ENCODE measurements around the gene PEBP1. TPM values are rescaled to one million over a fixed set of nuclear protein-coding genes. Genes with fewer than 3 reads are reported as not detected.
"Not testable (repeated sequence)": the region's sequence is repeated elsewhere in the genome, so short reads cannot be mapped to it uniquely, and the experiment has no call there.

The PEBP1 gene
- total RNA-seq, 1 experiment from 2014 or later = 199 TPM

DNA sequence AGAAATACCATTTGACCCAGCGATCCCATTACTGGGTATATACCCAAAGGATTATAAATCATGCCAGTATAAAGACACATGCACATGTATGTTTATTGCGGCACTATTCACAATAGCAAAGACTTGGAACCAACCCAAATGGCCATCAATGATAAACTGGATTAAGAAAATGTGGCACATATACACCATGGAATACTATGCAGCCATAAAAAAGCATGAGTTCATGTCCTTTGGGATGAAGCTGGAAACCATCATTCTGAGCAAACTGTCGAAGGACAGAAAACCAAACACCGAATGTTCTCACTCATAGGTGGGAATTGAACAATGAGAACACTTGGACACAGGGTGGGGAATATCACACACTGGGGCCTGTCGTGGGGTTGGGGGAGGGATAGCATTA, 6.5 kb upstream of the PEBP1 start:
- DNase-seq (ENCODE audit: low read depth) = not testable (repeated sequence)

GRCh38 chr12:118136559-118137003, 657 bp downstream of the PEBP1 start:
- DNase-seq (ENCODE audit: low read depth) = peak; percentile 46

DNA sequence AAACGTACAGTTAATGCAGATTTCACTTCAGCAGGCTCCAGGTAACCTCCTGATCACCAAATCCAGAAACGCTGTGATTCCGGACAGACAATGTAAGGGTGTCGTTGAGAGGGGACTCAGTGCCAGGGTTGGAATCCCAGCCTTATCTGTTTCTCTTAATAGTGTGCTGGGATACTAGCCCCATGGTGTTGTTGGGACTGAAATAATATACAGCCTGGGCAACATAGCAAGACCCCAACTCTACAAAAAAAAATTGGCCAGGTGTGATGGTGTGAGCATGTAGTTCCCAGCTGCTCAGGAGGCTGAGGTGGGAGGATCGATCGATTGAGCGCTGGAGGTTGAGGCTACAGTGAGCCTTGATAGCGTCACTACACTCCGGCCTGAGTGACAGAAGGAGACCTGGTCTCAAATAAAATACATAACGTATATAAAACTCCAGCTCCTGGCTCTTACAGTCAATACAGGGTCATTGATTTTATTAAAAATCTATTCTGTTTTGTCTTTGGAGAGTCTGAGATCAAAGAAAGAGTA, 1.3 kb downstream of the PEBP1 start:
- no peak for DNase-seq (ENCODE audit: low read depth)

- no peak for DNase-seq (ENCODE audit: low read depth)
These were observed 4.9 kb downstream of the PEBP1 start for GRCh38 chr12:118140825-118141224.

DNA sequence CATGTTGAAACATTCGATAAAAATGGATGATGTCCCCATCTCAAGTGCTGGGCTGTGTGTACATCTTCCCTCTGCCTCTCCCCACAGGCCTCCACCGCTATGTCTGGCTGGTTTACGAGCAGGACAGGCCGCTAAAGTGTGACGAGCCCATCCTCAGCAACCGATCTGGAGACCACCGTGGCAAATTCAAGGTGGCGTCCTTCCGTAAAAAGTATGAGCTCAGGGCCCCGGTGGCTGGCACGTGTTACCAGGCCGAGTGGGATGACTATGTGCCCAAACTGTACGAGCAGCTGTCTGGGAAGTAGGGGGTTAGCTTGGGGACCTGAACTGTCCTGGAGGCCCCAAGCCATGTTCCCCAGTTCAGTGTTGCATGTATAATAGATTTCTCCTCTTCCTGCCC, 8.6 kb downstream of the PEBP1 start:
- no peak for DNase-seq (ENCODE audit: low read depth)

GRCh38 chr12:118145113-118145797, 9.3 kb downstream of the PEBP1 start:
- no peak for DNase-seq (ENCODE audit: low read depth)

DNA sequence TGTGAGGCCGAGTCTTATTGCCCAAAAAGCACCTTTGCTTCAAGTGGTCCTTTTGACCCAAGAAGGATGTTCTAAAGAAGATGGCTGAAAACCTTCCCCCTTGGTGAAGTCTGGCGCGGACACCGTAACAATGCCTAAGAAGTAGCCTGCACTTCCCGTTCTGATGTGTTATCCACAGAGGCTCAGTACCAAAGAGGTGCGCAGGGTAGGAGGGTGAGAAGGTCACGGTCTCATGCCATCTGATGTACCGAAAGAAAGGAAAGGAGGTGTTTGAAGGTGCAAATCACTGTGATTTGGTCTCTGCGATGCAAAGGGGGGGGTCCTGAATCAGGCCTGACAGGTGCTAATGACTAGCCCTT, 9.9 kb downstream of the PEBP1 start:
- no peak for DNase-seq (ENCODE audit: low read depth)

GRCh38 chr12:118148287-118148686, 12.4 kb downstream of the PEBP1 start:
- no peak for DNase-seq (ENCODE audit: low read depth)

DNA sequence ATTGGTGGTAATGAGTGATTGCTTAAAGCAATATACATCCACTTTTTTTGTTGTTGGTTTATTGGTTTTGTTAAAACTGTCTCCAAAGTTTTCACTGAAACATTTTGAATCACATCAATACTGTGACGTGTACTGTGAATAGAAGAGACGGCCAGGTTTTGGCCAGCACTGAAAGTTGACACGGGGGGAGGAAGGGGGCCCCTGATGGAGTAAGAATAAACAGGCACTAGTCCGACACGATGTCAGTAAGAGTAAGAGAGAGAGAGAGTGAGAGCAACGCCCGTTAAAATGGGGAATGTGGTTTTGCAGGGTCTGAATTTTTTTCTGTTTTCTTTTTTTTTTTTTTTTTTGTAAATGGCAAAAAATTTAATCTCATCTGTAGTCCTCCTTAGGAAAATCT, 14.7 kb downstream of the PEBP1 start:
- no peak for DNase-seq (ENCODE audit: low read depth)

DNA sequence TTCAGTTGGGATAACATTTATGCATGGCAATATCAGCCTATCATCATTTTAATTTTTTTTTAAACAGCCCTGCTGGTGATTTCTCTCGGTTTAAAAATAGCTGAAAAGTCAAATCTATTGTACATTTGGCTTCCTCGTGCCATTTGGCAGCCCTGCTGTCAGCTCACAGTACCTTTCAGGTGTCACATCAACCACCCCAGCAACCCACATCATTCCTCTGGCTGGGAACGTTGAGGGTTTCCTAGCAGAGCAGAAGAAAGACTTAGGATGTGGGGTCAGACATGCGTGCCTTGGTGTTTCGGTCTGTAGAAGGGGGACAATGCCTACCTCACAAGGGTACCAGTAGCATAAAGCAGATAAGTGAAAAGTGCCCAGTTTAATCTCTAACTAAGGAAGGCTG, 15.8 kb downstream of the PEBP1 start:
- no peak for DNase-seq (ENCODE audit: low read depth)

DNA sequence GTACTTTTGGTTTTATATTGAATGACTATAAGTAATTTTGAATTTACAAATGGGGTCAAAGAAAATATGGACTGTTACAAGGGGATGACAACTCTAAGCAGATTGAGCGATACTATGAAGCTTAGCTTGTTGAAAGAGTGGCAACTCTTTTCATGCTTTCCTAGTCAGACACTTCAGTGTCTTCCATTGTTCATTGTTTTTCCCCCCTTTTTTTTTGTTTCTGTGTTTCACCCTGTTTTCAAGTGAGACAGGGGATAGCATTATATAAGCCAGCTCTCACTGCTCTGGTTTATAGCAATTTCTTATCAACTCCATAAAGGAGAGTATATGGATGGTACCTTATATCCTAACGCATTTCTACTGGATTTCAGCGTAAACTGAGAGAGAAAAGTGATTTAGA, 24.6 kb downstream of the PEBP1 start:
- DNase-seq (ENCODE audit: low read depth) = no peak

- DNase-seq (ENCODE audit: low read depth) = peak; percentile 14
These were observed 29.0 kb downstream of the PEBP1 start for GRCh38 chr12:118164798-118165486.

DNA sequence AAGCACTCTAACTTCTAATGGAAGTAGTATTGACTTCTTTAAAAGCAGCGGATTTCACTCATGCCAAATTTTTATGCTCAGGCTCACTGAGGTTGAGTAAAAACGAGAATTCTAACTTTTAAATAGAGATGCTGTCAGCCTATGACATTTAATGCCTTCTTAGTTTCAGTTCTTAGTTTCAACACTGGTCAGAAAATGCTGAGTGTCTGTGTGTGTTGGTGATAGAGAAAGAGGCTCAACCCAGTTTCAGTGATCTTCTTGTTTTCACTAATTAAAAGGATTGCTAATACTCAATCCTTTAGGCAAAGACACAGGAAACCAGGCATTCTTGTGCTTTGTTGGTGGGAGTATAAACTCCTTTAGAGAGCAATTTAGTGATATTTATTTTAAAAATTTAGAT, 31.0 kb downstream of the PEBP1 start:
- DNase-seq (ENCODE audit: low read depth) = no peak

DNA sequence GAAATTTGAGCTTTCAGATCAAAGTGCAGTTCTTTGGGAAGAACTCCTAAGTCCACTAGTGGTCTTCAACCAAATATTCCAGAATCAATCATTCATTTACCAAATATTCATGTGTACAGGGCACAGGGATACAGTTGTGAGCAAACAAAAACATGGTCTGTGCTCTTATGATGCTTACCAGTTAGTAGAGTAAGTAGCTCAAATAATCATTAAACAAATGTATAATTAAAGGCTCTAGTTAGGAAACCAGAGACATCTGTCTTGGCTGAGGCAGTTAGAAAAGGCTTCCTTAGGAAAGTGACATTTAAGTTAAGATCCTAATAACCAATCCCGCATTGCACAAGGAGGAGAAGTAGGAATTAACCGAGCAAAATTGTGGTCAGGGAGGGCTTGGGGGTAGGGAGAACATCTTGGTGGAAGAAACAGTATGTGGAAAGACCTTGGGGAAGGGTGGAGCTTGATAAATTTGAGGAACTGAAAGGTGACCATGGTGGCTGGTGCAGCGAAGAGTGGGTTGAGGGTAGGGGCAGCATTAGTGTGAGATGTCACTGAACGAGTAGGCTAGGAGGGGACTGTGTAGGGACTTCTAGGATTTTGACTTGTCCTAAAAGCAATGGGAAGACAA, 40.0 kb downstream of the PEBP1 start:
- no peak for DNase-seq (ENCODE audit: low read depth)

- no peak for DNase-seq (ENCODE audit: low read depth)
These were observed 47.2 kb downstream of the PEBP1 start for GRCh38 chr12:118183155-118183554.

DNA sequence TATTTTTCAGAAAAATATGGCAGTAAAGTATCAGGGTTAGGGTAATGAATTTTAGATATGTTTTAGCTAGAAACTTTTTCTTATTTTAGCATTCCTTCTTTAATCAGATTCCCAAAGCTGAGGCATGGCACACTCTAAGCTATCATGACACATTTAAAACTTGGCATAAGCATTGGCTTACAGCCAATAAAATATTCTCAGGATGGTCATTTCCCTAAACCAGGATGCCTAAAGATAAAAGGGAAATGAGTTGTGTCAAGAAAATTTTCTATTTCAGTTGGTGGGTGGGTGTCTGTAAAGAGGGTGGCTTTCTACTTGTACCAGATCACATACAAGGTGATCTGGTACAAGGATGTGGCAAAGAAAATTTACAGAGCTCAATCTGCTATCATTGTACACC, 47.8 kb downstream of the PEBP1 start:
- DNase-seq (ENCODE audit: low read depth) = no peak

DNA sequence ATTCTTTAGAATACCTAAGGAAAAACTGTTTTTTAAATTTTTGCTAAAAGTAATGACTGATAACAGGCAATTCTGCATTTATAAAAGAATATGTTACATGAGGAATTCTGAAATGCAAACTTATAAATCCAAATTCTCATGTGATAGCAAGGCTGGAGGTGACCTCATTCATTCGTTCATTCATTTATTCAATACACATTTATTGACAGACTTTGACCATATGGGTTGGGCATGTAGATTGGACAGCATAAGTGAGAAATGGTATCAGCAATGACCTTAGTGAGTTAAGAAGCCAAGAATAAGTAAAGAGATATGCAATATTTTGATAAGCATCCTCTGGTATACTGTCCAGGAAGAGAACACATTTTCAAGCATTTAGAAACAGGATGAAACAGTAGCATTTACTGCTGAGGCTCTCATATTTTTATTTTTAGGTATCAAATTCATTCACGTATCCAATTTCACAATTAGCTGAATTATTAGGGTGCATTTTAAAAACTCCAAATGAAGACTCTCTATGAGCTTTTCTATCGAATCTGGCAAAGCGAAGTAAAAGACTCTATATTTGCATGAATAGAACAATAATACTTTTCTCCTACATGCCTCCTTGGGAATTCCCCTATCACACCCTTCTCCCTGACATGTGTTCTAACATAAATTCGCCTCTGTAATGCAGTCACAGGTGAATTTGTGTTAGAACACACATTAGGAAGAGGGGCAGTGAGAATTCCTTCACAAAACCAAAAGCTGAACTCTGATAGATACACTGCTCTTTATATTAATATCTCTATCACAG, 49.9 kb downstream of the PEBP1 start:
- DNase-seq (ENCODE audit: low read depth) = no peak

GRCh38 chr12:118187751-118188435, 52.0 kb downstream of the PEBP1 start:
- DNase-seq (ENCODE audit: low read depth) = no peak

- peak; percentile 33 for DNase-seq (ENCODE audit: low read depth)
These were observed 52.9 kb downstream of the PEBP1 start for GRCh38 chr12:118188690-118189371.

GRCh38 chr12:118189741-118190191, 53.8 kb downstream of the PEBP1 start:
- DNase-seq (ENCODE audit: low read depth) = peak; percentile 41

DNA sequence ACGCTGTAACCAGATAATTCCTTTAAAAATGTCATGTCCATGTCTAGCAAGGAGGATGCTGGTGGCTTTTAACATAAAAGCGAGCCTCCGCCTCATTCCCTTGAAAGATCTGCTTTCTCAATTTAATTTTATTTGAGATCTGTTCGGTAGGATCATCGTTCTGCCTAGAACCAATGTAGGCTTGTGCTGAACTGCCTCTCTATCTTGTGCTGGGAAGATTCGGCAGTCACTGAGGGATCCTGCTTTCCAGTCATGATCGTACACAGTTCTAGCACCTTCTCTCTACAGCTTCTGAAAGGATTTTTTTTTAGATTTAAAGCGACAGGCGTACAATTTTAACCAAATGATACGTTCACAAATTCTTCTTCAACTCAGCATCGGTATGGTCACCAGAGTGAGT, 54.3 kb downstream of the PEBP1 start:
- DNase-seq (ENCODE audit: low read depth) = peak; percentile 39
